Effector memory CD4-positive, alpha-beta T cell (primary cell): ENCODE data around the gene TMEM203.

Source experiments
- DNase-seq, 3 donors: peaks; one replicate each; pipeline ENCODE4 v3.0.0-alpha.2; 2020
- H3K27ac ChIP-seq: 2 replicates; pipeline ENCODE4 v1.7.0; 2013; ENCODE audit warnings: mild to moderate bottlenecking, low read length, moderate library complexity; ENCODE audit not compliant: insufficient read depth, poor library complexity, severe bottlenecking
- H3K27me3 ChIP-seq: replicated peaks from 2 replicates; pipeline ENCODE4 v1.7.0; 2013; ENCODE audit warnings: mild to moderate bottlenecking, low read length; ENCODE audit not compliant: insufficient read depth, control insufficient read depth, poor library complexity, severe bottlenecking
- H3K36me3 ChIP-seq: 2 replicates; pipeline ENCODE4 v1.7.0; 2013; ENCODE audit warnings: mild to moderate bottlenecking, low read length, moderate library complexity; ENCODE audit not compliant: control insufficient read depth, insufficient read depth
- H3K4me1 ChIP-seq: 2 replicates; pipeline ENCODE4 v1.7.0; 2013; ENCODE audit warnings: low read length, mild to moderate bottlenecking; ENCODE audit not compliant: control insufficient read depth, insufficient read depth, poor library complexity, severe bottlenecking
- H3K4me3 ChIP-seq: 2 replicates; pipeline ENCODE4 v1.7.0; 2013; ENCODE audit warnings: low read length, low read depth, mild to moderate bottlenecking; ENCODE audit not compliant: insufficient read depth, poor library complexity, severe bottlenecking
- H3K9me3 ChIP-seq: 2 replicates; pipeline ENCODE4 v1.7.0; 2013; ENCODE audit warnings: mild to moderate bottlenecking, low read length, moderate library complexity; ENCODE audit not compliant: control insufficient read depth

Gene TMEM203

GRCh38 chr9:137228506-137228967 lies 23.1 kb upstream of the TMEM203 start:
- Histone ChIP-seq H3K4me3 (no peak overlapping the region), H3K9me3 (no peaks in the 10 kb centered on the region), H3K36me3 (no peaks in the 10 kb centered on the region), H3K27ac (no peak overlapping the region), H3K4me1 (peaks cover 14% of the 10 kb centered on the region), H3K27me3 (peaks cover 4% of the 10 kb centered on the region)
- no peak for DNase-seq

- DNase-seq = no peak
- Histone ChIP-seq H3K27me3 (peaks cover 4% of the 10 kb centered on the region), H3K4me3 (no peak overlapping the region), H3K36me3 (no peaks in the 10 kb centered on the region), H3K27ac (no peak overlapping the region), H3K9me3 (no peaks in the 10 kb centered on the region), H3K4me1 (peaks cover 15% of the 10 kb centered on the region)
Measured at GRCh38 chr9:137227853-137228505, 22.5 kb upstream of the TMEM203 start.

GRCh38 chr9:137227054-137227852 lies 21.8 kb upstream of the TMEM203 start, which contains the start of gene RNF224:
Gene RNF224, plus strand, starts transcription at chr9:137227502. Its CDS starts 834 bp downstream, at chr9:137228336.
- Histone ChIP-seq H3K4me3 (no peak within 1 kb of the TSS), H3K9me3 (no peaks in the 10 kb centered on the region), H3K4me1 (peaks cover 22% of the 10 kb centered on the region), H3K27ac (no peak within 1 kb of the TSS), H3K27me3 (peaks cover 4% of the 10 kb centered on the region), H3K36me3 (no peaks in the 10 kb centered on the region)
- peak; percentile 61 to 70 (median 67) for DNase-seq

- DNase-seq = no peak
- Histone ChIP-seq H3K9me3 (no peaks in the 10 kb centered on the region), H3K27ac (no peak overlapping the region), H3K27me3 (peaks cover 4% of the 10 kb centered on the region), H3K36me3 (no peaks in the 10 kb centered on the region), H3K4me1 (peaks cover 22% of the 10 kb centered on the region), H3K4me3 (no peak overlapping the region)
Measured at GRCh38 chr9:137226338-137227053, 21.0 kb upstream of the TMEM203 start.

- H3K9me3 ChIP-seq = no peaks in the 10 kb centered on the region
- H3K4me3 ChIP-seq = no peak overlapping the region
- H3K36me3 ChIP-seq = no peaks in the 10 kb centered on the region
- DNase-seq = no peak
- H3K27ac ChIP-seq = no peak overlapping the region
- peaks cover 22% of the 10 kb centered on the region for H3K4me1 ChIP-seq
- H3K27me3 ChIP-seq = peaks cover 4% of the 10 kb centered on the region
Measured at GRCh38 chr9:137225699-137226331, 20.4 kb upstream of the TMEM203 start.

- Histone ChIP-seq H3K9me3 (no peaks in the 10 kb centered on the region), H3K27ac (peak within 1 kb of the TSS; percentile 86), H3K4me3 (peak within 1 kb of the TSS; percentile 82), H3K36me3 (no peaks in the 10 kb centered on the region), H3K4me1 (peaks cover 22% of the 10 kb centered on the region), H3K27me3 (no peaks in the 10 kb centered on the region)
- DNase-seq = no peak
Measured at GRCh38 chr9:137224830-137225694, 19.6 kb upstream of the TMEM203 start, which contains the start of gene CYSRT1. Gene CYSRT1, plus strand, starts transcription at chr9:137225174. Its CDS starts 448 bp downstream, at chr9:137225622.

GRCh38 chr9:137223078-137223970 lies 17.9 kb upstream of the TMEM203 start:
- H3K36me3 ChIP-seq = no peaks in the 10 kb centered on the region
- H3K4me1 ChIP-seq = peaks cover 22% of the 10 kb centered on the region
- H3K9me3 ChIP-seq = no peaks in the 10 kb centered on the region
- peak overlapping the region; percentile 86 for H3K27ac ChIP-seq
- H3K4me3 ChIP-seq = peak overlapping the region; percentile 82
- no peaks in the 10 kb centered on the region for H3K27me3 ChIP-seq
- peak; percentile 98 for DNase-seq

- Histone ChIP-seq H3K27ac (peak within 1 kb of the TSS; percentile 53), H3K27me3 (no peaks in the 10 kb centered on the region), H3K36me3 (no peaks in the 10 kb centered on the region), H3K4me1 (peaks cover 22% of the 10 kb centered on the region), H3K4me3 (peak within 1 kb of the TSS; percentile 60), H3K9me3 (no peaks in the 10 kb centered on the region)
- DNase-seq = no peak
Measured at GRCh38 chr9:137222190-137223077, 17.0 kb upstream of the TMEM203 start, which contains the start of gene RNF208. Gene RNF208, minus strand, starts transcription at chr9:137222240. Its CDS starts 1,028 bp downstream, at chr9:137221212.
